Measurements from ENCODE around the gene BCL6.

The BCL6 gene

DNA sequence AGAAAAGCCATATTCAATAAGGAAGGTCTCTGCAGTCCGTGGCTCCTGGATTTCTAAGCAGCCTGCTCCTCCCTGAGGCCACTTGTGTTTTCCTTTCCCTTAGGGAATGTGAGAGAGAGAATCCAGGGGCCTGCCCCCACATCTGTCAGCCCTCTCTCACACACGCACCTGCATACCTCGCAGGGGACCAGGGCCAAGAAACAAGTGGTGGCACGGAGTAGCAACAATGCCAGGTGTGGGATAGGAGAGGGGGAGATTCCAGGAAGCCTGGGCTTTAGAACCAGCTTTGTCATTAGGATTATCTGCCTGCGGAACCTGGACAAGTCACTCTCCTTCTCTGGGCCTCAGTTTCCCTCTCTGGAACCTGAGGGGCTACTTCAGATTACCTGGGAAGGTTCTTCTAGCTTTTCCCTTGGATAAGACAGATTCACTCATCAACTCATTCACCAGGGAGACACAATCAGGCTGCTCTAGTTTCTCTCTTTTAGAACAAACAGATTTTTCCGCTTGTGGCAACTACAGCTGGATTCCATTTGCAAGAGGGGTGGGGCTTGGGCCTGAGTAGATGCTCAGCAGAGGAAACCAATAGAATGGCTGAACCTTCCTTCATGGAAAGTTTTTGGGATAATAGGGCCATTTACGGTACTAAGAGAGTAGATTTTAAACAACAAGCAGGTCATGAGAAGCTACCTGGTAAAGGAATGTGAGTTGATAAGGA lies 19.5 kb downstream of the BCL6 start:
- DNase-seq = no peak
- Histone ChIP-seq H3K27me3 (no peaks in the 10 kb centered on the region), H3K4me3 (ENCODE audit: low read depth, low read length) (no peak overlapping the region), H3K9me3 (no peaks in the 10 kb centered on the region), H3K4me1 (no peaks in the 10 kb centered on the region), H3K36me3 (peaks cover 6% of the 10 kb centered on the region; the same call in 1 of the 2 replicates)
- no peak for TF ChIP-seq CTCF (IDR thresholded peaks at IDR 0.05; ENCODE audit: low read depth, low read length)

DNA sequence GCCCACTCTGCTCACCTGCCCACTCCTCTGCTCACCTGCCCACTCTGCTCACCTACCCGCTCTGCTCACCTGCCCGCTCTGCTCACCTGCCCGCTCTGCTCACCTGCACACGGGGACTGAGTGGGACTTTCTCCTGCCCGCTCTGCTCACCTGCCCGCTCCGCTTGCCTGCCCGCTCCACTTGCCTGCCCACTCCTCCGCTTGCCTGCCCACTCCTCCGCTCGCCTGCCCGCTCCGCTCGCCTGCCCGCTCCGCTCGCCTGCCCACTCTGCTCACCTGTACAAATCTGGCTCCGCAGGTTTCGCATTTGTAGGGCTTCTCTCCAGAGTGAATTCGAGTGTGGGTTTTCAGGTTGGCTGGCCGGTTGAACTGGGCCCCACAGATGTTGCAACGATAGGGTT lies 20.0 kb downstream of the BCL6 start:
- peaks cover 6% of the 10 kb centered on the region; the same call in 1 of the 2 replicates for H3K36me3 ChIP-seq
- no peak for DNase-seq
- H3K9me3 ChIP-seq = no peaks in the 10 kb centered on the region
- no peak overlapping the region for H3K4me3 ChIP-seq (ENCODE audit: low read depth, low read length)
- H3K27me3 ChIP-seq = no peaks in the 10 kb centered on the region
- no peaks in the 10 kb centered on the region for H3K4me1 ChIP-seq
- TF ChIP-seq CTCF (IDR thresholded peaks at IDR 0.05; ENCODE audit: low read depth, low read length) = no peak

- H3K27me3 ChIP-seq = no peaks in the 10 kb centered on the region
- no peaks in the 10 kb centered on the region for H3K9me3 ChIP-seq
- H3K36me3 ChIP-seq = no peaks in the 10 kb centered on the region
- H3K4me3 ChIP-seq (ENCODE audit: low read depth, low read length) = no peak overlapping the region
- TF ChIP-seq CTCF (IDR thresholded peaks at IDR 0.05; ENCODE audit: low read depth, low read length) = no peak
- H3K4me1 ChIP-seq = no peaks in the 10 kb centered on the region
- no peak for DNase-seq
These were observed 23.1 kb downstream of the BCL6 start for GRCh38 chr3:187722206-187722612.

DNA sequence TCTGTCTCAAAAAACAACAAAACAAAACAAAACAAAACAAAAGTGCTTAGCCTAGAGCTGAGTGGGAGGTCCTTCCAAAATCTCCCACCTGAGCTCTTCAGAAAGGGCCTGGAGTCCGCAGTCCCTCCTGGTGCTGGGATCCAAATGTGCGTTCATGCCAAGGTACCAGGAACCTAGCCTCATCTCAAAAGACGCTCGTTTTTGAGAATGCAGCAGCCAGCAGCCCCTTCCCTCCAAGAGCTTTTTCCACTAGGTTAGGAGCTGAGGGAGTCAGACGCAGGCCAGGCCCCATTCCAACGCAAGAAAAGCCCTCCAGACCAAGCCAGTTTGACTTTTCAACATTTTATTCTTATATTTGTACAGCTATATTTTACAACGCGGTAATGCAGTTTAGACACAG lies 24.2 kb downstream of the BCL6 start:
- H3K36me3 ChIP-seq = no peaks in the 10 kb centered on the region

GRCh38 chr3:187720337-187720670 lies 25.0 kb downstream of the BCL6 start:
- H3K36me3 ChIP-seq = no peaks in the 10 kb centered on the region
- H3K4me1 ChIP-seq = no peaks in the 10 kb centered on the region
- TF ChIP-seq CTCF (IDR thresholded peaks at IDR 0.05; ENCODE audit: low read depth, low read length) = no peak
- H3K27me3 ChIP-seq = no peaks in the 10 kb centered on the region
- no peak overlapping the region for H3K4me3 ChIP-seq (ENCODE audit: low read depth, low read length)
- DNase-seq = no peak
- no peaks in the 10 kb centered on the region for H3K9me3 ChIP-seq

More for the DNA sequence above, 24.2 kb downstream of the BCL6 start:
- Histone ChIP-seq H3K4me1 (no peaks in the 10 kb centered on the region), H3K27me3 (no peaks in the 10 kb centered on the region), H3K4me3 (ENCODE audit: low read depth, low read length) (no peak overlapping the region), H3K9me3 (no peaks in the 10 kb centered on the region)
- no peak for DNase-seq
- no peak for TF ChIP-seq CTCF (IDR thresholded peaks at IDR 0.05; ENCODE audit: low read depth, low read length)

DNA sequence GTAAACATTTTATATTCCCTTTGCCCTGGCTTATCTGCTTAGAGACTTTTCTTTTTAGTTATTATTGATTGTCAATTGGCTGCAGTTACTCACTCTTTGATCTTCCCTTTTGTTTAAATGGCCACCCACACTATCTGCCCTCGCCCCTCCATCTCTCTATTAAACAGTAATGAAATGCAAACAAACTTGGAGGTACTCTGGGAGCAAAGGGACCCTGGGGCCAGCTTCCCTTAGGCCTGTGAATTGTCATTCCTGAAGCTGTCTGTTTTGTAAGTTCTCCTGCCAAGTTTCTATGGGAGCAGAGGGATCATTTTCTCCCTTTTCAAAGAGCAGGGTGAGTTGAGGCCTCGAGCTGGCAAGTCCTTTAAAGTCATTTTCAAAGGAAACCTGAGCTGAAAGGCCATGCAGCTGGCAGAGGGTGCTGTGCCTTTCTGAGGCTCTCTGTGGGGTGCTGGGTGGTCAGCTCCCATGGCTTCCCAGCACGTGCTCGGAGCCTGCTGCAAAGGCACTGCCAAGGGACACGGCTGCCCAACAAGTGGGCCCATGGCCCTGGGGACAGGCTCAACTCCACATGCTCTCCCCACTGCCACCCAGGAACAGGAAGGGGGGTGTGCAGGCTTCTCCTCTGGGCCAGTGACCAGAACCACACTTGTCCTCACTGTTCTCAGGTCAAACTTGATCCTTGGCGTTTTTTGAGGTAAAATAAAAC lies 25.5 kb downstream of the BCL6 start:
- H3K4me1 ChIP-seq = no peaks in the 10 kb centered on the region
- no peaks in the 10 kb centered on the region for H3K36me3 ChIP-seq
- TF ChIP-seq CTCF (IDR thresholded peaks at IDR 0.05; ENCODE audit: low read depth, low read length) = no peak
- no peak overlapping the region for H3K4me3 ChIP-seq (ENCODE audit: low read depth, low read length)
- no peaks in the 10 kb centered on the region for H3K27me3 ChIP-seq
- no peaks in the 10 kb centered on the region for H3K9me3 ChIP-seq
- DNase-seq = no peak
